Ovary (tissue), 9 donors: ENCODE data around the gene ZNHIT2. TPM values are rescaled to one million over a fixed set of nuclear protein-coding genes. Genes with fewer than 3 reads are reported as not detected.

ENCODE experiments used
- DNase-seq, 5 donors: peaks; one replicate each; pipeline ENCODE4 v3.0.0-alpha.2; 2019 to 2020
- H3K27ac ChIP-seq, 2 donors: fragments of 200-600 bp; one replicate each; pipeline versions ENCODE4 v1.5.1 to v1.8.0; 2019 to 2022
- H3K27me3 ChIP-seq: fragments of 200-600 bp; one replicate; pipeline ENCODE4 v1.8.0; 2022
- H3K36me3 ChIP-seq: fragments of 200-600 bp; sonication (generic); one replicate; pipeline ENCODE4 v1.5.1; 2019
- H3K4me1 ChIP-seq: one replicate; pipeline ENCODE4 v1.8.1; 2013; ENCODE audit warnings: mild to moderate bottlenecking, moderate library complexity; ENCODE audit not compliant: insufficient read depth
- H3K4me3 ChIP-seq: fragments of 200-600 bp; sonication (generic); one replicate; pipeline ENCODE4 v1.5.1; 2017
- H3K9me3 ChIP-seq, 2 donors: fragments of 200-600 bp in 1 of 2; sonication (generic) in 1 of 2; one replicate each; pipeline versions ENCODE4 v1.5.1 to v1.8.1; 2013 to 2019; ENCODE audit warnings: mild to moderate bottlenecking in 1 of 2, moderate library complexity in 1 of 2
- EP300 ChIP-seq: sonication (generic); formaldehyde crosslinking; IDR thresholded peaks from one replicate; pipeline ENCODE4 v1.6.1; 2017; ENCODE audit warnings: antibody characterized with exemption
- POLR2A ChIP-seq: fragments of 450-650 bp; IDR thresholded peaks from one replicate; pipeline ENCODE4 v1.6.1; 2017; ENCODE audit warnings: antibody characterized with exemption, mild to moderate bottlenecking, moderate library complexity
- WGBS, 3 donors: extraction: QIAGEN DNeasy Blood & Tissue Kit in 1 of 3; methylation state at CpG; one replicate each; pipeline versions ENCODE4 v1.1.5 to v1.1.7; 2013 to 2017; 5-methylcytosine and 5-hydroxymethylcytosine counted together
- intact Hi-C, 4 donors: fragments of 100-400 bp; cut with DNase I; formaldehyde crosslinking; loops; one replicate each; pipeline versions ENCODE4 v1.11.0 to v1.15.1; 2022 to 2023
- polyA plus RNA-seq, 2 donors: library from polyadenylated mRNA; stranded (reverse); fragments of 200-250 nt in 1 of 2; fragments of 350-450 nt in 1 of 2; fragmentation: Illumina TruSeq in 1 of 2; extraction: RNeasy Lipid Tissue Mini Kit (QIAGEN cat#74804) in 1 of 2; gene quantifications; one replicate each; pipeline ENCODE4 v1.2.3, GENCODE V29; 2013 to 2014
- total RNA-seq, 7 donors: library from RNA; depleted of rRNA in 2 of 7; stranded (reverse); fragments of >200 nt in 2 of 7; fragmentation: NEBNext Ultra II Directional in 3 of 7; extraction: Animal tissue kit (Norgen Biotek cat#: 25700) in 3 of 7; gene quantifications; one replicate each; pipeline versions ENCODE4 v1.1.0 to v1.2.4, GENCODE V29; 2016 to 2023
- TF ChIP-seq, protein P1 (sequence below), 3 donors: fragments of 450-650 bp in 2 of 3; fragments of 200-600 bp in 1 of 3; IDR thresholded peaks; one replicate each; pipeline versions ENCODE4 v1.5.1 to v1.8.0; 2016 to 2022; ENCODE audit warnings: antibody characterized with exemption in 3 of 3, mild to moderate bottlenecking in 1 of 3
- donor health status: DM: no; HTN: no; CAD: no; lungs with moderate emphysema.
- donor health status: DM: no; HTN: no; CAD: no.
- donor health status: Bipolar disorder and iron deficiency.
- donor health status: DM: yes; HTN: yes; CAD: no.
- donor health status: DM: no; HTN: no; CAD: no.
- donor health status: DM: yes; HTN: yes; CAD: no.

Gene ZNHIT2
- total and polyA plus RNA-seq, 9 donors = 10.0 to 33.7 (median 13.3) TPM; not detected in 1

GRCh38 chr11:65077451-65077850 lies 40.0 kb downstream of the ZNHIT2 start:
- Histone ChIP-seq H3K4me1 (no peaks in the 10 kb centered on the region), H3K27me3 (no peaks in the 10 kb centered on the region), H3K36me3 (no peaks in the 10 kb centered on the region), H3K4me3 (no peak overlapping the region), H3K27ac (no peak overlapping the region), H3K9me3 (no peaks in the 10 kb centered on the region)
- no peak for TF ChIP-seq POLR2A
- TF ChIP-seq, protein P1, sequence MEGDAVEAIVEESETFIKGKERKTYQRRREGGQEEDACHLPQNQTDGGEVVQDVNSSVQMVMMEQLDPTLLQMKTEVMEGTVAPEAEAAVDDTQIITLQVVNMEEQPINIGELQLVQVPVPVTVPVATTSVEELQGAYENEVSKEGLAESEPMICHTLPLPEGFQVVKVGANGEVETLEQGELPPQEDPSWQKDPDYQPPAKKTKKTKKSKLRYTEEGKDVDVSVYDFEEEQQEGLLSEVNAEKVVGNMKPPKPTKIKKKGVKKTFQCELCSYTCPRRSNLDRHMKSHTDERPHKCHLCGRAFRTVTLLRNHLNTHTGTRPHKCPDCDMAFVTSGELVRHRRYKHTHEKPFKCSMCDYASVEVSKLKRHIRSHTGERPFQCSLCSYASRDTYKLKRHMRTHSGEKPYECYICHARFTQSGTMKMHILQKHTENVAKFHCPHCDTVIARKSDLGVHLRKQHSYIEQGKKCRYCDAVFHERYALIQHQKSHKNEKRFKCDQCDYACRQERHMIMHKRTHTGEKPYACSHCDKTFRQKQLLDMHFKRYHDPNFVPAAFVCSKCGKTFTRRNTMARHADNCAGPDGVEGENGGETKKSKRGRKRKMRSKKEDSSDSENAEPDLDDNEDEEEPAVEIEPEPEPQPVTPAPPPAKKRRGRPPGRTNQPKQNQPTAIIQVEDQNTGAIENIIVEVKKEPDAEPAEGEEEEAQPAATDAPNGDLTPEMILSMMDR (IDR thresholded peaks at IDR 0.05) = no peak
- no peak for TF ChIP-seq EP300
- no peak for DNase-seq
- intact Hi-C loops = no loop called here
- 56 to 60% (median 59%) methylated on average over 4 of the region's 4 CpGs for WGBS, 3 donors

GRCh38 chr11:65072631-65072966 lies 44.9 kb downstream of the ZNHIT2 start:
- no peak for DNase-seq
- 46 to 63% (median 46%) methylated on average over 1 of the region's 1 CpG for WGBS, 3 donors
- intact Hi-C loops = no loop called here
- no peak overlapping the region for H3K27ac ChIP-seq
- no peak for TF ChIP-seq EP300
- TF ChIP-seq, protein P1 (IDR thresholded peaks at IDR 0.05) = no peak
- TF ChIP-seq POLR2A = no peak
- no peak overlapping the region for H3K4me3 ChIP-seq
- no peaks in the 10 kb centered on the region for H3K36me3 ChIP-seq
- no peaks in the 10 kb centered on the region for H3K27me3 ChIP-seq
- no peaks in the 10 kb centered on the region for H3K4me1 ChIP-seq
- no peaks in the 10 kb centered on the region for H3K9me3 ChIP-seq

DNA sequence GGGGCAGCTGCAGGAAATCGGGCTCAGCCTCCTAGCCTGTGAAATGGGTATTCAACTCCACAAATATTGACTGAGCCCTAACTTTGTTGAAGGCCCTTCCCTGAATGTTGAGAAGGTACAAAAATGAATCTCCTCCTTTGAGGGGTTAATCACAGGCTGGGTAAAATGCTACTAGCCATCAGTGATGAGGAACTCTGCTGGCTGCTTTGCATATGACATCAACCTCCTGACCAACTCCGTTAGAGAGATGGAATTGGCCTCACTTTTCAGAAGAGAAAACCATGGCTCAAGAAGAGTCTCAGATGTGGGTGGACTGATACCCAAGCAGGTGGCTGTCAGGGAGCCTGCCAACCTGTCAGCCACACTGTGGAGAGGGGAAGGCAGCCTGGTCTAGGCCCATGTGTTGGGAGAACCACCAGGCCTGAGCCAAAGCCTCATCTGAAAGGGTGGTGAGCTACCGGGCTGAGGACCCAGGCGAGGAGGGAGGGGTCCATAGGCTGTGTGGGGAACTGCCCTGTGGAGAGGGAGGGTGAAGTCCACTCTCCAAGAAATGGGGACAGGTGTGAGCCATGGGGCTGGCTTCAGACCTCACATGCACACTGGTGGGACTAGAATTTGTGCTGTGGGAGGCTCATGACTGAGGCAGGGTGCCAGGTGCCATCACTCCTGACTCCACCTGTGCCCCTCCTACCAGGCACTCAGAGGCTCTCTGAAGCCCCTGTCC lies 45.4 kb downstream of the ZNHIT2 start:
- H3K9me3 ChIP-seq = no peaks in the 10 kb centered on the region
- no peak for DNase-seq
- H3K4me3 ChIP-seq = no peak overlapping the region
- 58 to 66% (median 65%) methylated on average over 4 of the region's 4 CpGs for WGBS, 3 donors
- H3K27me3 ChIP-seq = no peaks in the 10 kb centered on the region
- H3K27ac ChIP-seq = no peak overlapping the region
- no peaks in the 10 kb centered on the region for H3K4me1 ChIP-seq
- H3K36me3 ChIP-seq = no peaks in the 10 kb centered on the region
- TF ChIP-seq EP300 = no peak
- TF ChIP-seq, protein P1 (IDR thresholded peaks at IDR 0.05) = no peak
- TF ChIP-seq POLR2A = no peak
- intact Hi-C loops = no loop called here

DNA sequence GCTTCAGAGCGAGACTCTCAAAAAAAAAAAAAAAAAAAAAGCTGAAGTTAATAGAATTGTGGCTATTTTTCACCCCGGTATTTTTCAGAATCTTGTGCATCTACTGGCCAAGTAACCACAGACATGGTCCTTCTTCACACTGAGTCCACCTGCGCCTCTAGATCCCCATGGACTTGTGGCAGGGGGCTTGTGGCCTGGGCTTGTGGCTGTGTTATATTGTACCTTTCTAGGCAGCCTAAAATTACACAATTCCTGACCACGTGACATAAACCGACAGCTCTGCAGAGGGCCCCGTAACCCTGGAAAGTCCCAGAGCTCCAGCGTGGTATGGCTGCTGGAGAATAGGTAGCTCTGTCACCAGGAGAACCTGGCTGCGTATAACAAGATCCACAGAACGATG lies 48.3 kb downstream of the ZNHIT2 start:
- DNase-seq = no peak
- no peak overlapping the region for H3K4me3 ChIP-seq
- no peaks in the 10 kb centered on the region for H3K27me3 ChIP-seq
- intact Hi-C loops = no loop called here
- H3K9me3 ChIP-seq = no peaks in the 10 kb centered on the region
- WGBS, 3 donors = 63 to 65% (median 63%) methylated on average over 9 of the region's 9 CpGs
- TF ChIP-seq EP300 = no peak
- no peak for TF ChIP-seq POLR2A
- TF ChIP-seq, protein P1 (IDR thresholded peaks at IDR 0.05) = no peak
- no peaks in the 10 kb centered on the region for H3K36me3 ChIP-seq
- H3K4me1 ChIP-seq = no peaks in the 10 kb centered on the region
- H3K27ac ChIP-seq = no peak overlapping the region
